Trophoblast cell (in vitro differentiated cells and primary cell): ENCODE data around the gene PRTFDC1.

Experiments
- DNase-seq, 2 donors: peaks; one replicate each; pipeline ENCODE4 v3.0.0-alpha.2; 2016
- H2AFZ ChIP-seq: 2 replicates; pipeline ENCODE4 v1.6.1; 2013; ENCODE audit warnings: low read length, moderate library complexity, mild to moderate bottlenecking; ENCODE audit not compliant: insufficient read depth, poor library complexity
- H2AK5ac ChIP-seq: 2 replicates; pipeline ENCODE4 v1.6.1; 2013; ENCODE audit warnings: mild to moderate bottlenecking, low read length
- H2BK120ac ChIP-seq: 2 replicates; pipeline ENCODE4 v1.6.1; 2013; ENCODE audit warnings: low read length, mild to moderate bottlenecking, moderate library complexity; ENCODE audit not compliant: insufficient read depth, poor library complexity
- H2BK12ac ChIP-seq: 2 replicates; pipeline ENCODE4 v1.6.1; 2013; ENCODE audit warnings: mild to moderate bottlenecking, low read length, moderate library complexity
- H2BK5ac ChIP-seq: 2 replicates; pipeline ENCODE4 v1.6.1; 2013; ENCODE audit warnings: low read length, low read depth, moderate library complexity, mild to moderate bottlenecking; ENCODE audit not compliant: poor library complexity
- H3K14ac ChIP-seq: 2 replicates; pipeline ENCODE4 v1.6.1; 2013; ENCODE audit warnings: mild to moderate bottlenecking, low read length
- H3K18ac ChIP-seq: 2 replicates; pipeline ENCODE4 v1.6.1; 2013; ENCODE audit warnings: mild to moderate bottlenecking, low read length
- H3K23ac ChIP-seq: 2 replicates; pipeline ENCODE4 v1.6.1; 2013; ENCODE audit warnings: low read length
- H3K27ac ChIP-seq: 2 replicates; pipeline ENCODE4 v1.5.1; 2013; ENCODE audit warnings: low read depth, mild to moderate bottlenecking, inconsistent platforms, low read length, moderate library complexity
- H3K27me3 ChIP-seq: 2 replicates; pipeline ENCODE4 v1.6.1; 2013; ENCODE audit warnings: inconsistent platforms, mild to moderate bottlenecking, low read length, moderate library complexity; ENCODE audit not compliant: insufficient read depth
- H3K36me3 ChIP-seq, 2 experiments: 1 replicate in 1 of 2; 2 replicates in 1 of 2; pipeline ENCODE4 v1.6.1; 2013; ENCODE audit warnings: low read length in 2 of 2, mild to moderate bottlenecking in 2 of 2, moderate library complexity in 1 of 2; ENCODE audit not compliant: insufficient read depth in 2 of 2, control insufficient read depth in 1 of 2
- H3K4ac ChIP-seq: 2 replicates; pipeline ENCODE4 v1.6.1; 2013; ENCODE audit warnings: low read depth, mild to moderate bottlenecking, low read length, moderate library complexity
- H3K4me1 ChIP-seq, 2 experiments: 1 replicate in 1 of 2; 2 replicates in 1 of 2; pipeline ENCODE4 v1.6.1; 2013; ENCODE audit warnings: low read length in 2 of 2, mild to moderate bottlenecking in 2 of 2, moderate library complexity in 1 of 2; ENCODE audit not compliant: insufficient read depth in 2 of 2, control insufficient read depth in 1 of 2
- H3K4me2 ChIP-seq: 2 replicates; pipeline ENCODE4 v1.6.1; 2013; ENCODE audit warnings: inconsistent platforms, mild to moderate bottlenecking, low read length, moderate library complexity
- H3K4me3 ChIP-seq: 2 replicates; pipeline ENCODE4 v1.5.1; 2013; ENCODE audit warnings: mild to moderate bottlenecking, low read depth, low read length, inconsistent platforms
- H3K79me1 ChIP-seq: one replicate; pipeline ENCODE4 v1.6.1; 2013; ENCODE audit warnings: low read length
- H3K79me2 ChIP-seq: 2 replicates; pipeline ENCODE4 v1.6.1; 2013; ENCODE audit warnings: low read length, mild to moderate bottlenecking; ENCODE audit not compliant: control insufficient read depth, insufficient read depth, poor library complexity
- H3K9ac ChIP-seq: 2 replicates; pipeline ENCODE4 v1.6.1; 2013; ENCODE audit warnings: mild to moderate bottlenecking, low read length
- H3K9me3 ChIP-seq: 2 replicates; pipeline ENCODE4 v1.6.1; 2013; ENCODE audit warnings: low read depth, mild to moderate bottlenecking, control low read depth, inconsistent platforms, low read length; ENCODE audit not compliant: insufficient read depth
- H4K12ac ChIP-seq: 2 replicates; pipeline ENCODE4 v1.6.1; 2013; ENCODE audit warnings: low read depth, mild to moderate bottlenecking, low read length, moderate library complexity
- H4K8ac ChIP-seq: 2 replicates; pipeline ENCODE4 v1.6.1; 2013; ENCODE audit warnings: low read depth, mild to moderate bottlenecking, low read length, moderate library complexity
- H4K91ac ChIP-seq: one replicate; pipeline ENCODE4 v1.6.1; 2013; ENCODE audit warnings: low read depth, mild to moderate bottlenecking, low read length, moderate library complexity
- WGBS: extraction: QIAGEN DNeasy Blood & Tissue Kit; methylation state at CpG from one replicate; pipeline ENCODE4 v1.1.7; 2013; ENCODE audit warnings: missing lambda C conversion rate; ENCODE audit not compliant: insufficient read length, insufficient coverage; ENCODE audit errors: extremely low coverage; 5-methylcytosine and 5-hydroxymethylcytosine counted together

The PRTFDC1 gene

GRCh38 chr10:24966962-24967481 is 14.6 kb upstream of the PRTFDC1 start:
- no peak overlapping the region for H3K23ac ChIP-seq
- H3K27me3 ChIP-seq = no peaks in the 10 kb centered on the region
- no peak overlapping the region for H3K27ac ChIP-seq
- no peaks in the 10 kb centered on the region for H3K36me3 ChIP-seq
- no peak overlapping the region for H2BK120ac ChIP-seq
- H3K4me2 ChIP-seq = no peak overlapping the region
- no peak overlapping the region for H3K14ac ChIP-seq
- no peak for DNase-seq
- no peak overlapping the region for H2AK5ac ChIP-seq
- no peak overlapping the region for H4K12ac ChIP-seq
- no peaks in the 10 kb centered on the region for H3K4me1 ChIP-seq
- H3K18ac ChIP-seq = no peak overlapping the region
- no peaks in the 10 kb centered on the region for H3K79me2 ChIP-seq
- H3K9ac ChIP-seq = no peak overlapping the region
- WGBS = no CpG with 5 or more reads among the region's 5 CpGs
- H2AFZ ChIP-seq = no peak overlapping the region
- H2BK12ac ChIP-seq = no peak overlapping the region
- no peaks in the 10 kb centered on the region for H3K79me1 ChIP-seq
- H2BK5ac ChIP-seq = no peak overlapping the region
- no peak overlapping the region for H3K4ac ChIP-seq
- H4K8ac ChIP-seq = no peak overlapping the region
- H3K4me3 ChIP-seq = no peak overlapping the region
- H4K91ac ChIP-seq = no peak overlapping the region
- no peaks in the 10 kb centered on the region for H3K9me3 ChIP-seq

- Histone ChIP-seq H2AFZ (no peak overlapping the region), H4K8ac (no peak overlapping the region), H3K18ac (no peak overlapping the region), H3K4me3 (no peak overlapping the region), H3K79me1 (no peaks in the 10 kb centered on the region), H4K12ac (no peak overlapping the region), H3K27ac (no peak overlapping the region), H3K4me1 (no peaks in the 10 kb centered on the region), H2BK12ac (no peak overlapping the region), H2BK5ac (no peak overlapping the region), H3K4me2 (no peak overlapping the region), H2BK120ac (no peak overlapping the region), H2AK5ac (no peak overlapping the region), H3K79me2 (no peaks in the 10 kb centered on the region), H3K27me3 (no peaks in the 10 kb centered on the region), H3K23ac (no peak overlapping the region), H3K4ac (no peak overlapping the region), H4K91ac (no peak overlapping the region), H3K14ac (no peak overlapping the region), H3K9ac (no peak overlapping the region), H3K9me3 (no peaks in the 10 kb centered on the region), H3K36me3 (no peaks in the 10 kb centered on the region)
- DNase-seq = no peak
- no CpG with 5 or more reads among the region's 3 CpGs for WGBS
These were observed 12.6 kb upstream of the PRTFDC1 start for GRCh38 chr10:24965051-24965450.

GRCh38 chr10:24963521-24964041 is 11.2 kb upstream of the PRTFDC1 start:
- no peaks in the 10 kb centered on the region for H3K36me3 ChIP-seq
- no peak overlapping the region for H3K9ac ChIP-seq
- H4K12ac ChIP-seq = no peak overlapping the region
- no peaks in the 10 kb centered on the region for H3K9me3 ChIP-seq
- H3K4me3 ChIP-seq = no peak overlapping the region
- H2AFZ ChIP-seq = no peak overlapping the region
- no peaks in the 10 kb centered on the region for H3K27me3 ChIP-seq
- H3K79me1 ChIP-seq = no peaks in the 10 kb centered on the region
- no peak overlapping the region for H2BK120ac ChIP-seq
- H2BK12ac ChIP-seq = no peak overlapping the region
- no peak overlapping the region for H2AK5ac ChIP-seq
- H3K27ac ChIP-seq = no peak overlapping the region
- H3K14ac ChIP-seq = no peak overlapping the region
- H4K8ac ChIP-seq = no peak overlapping the region
- WGBS = no CpG with 5 or more reads among the region's 5 CpGs
- H4K91ac ChIP-seq = no peak overlapping the region
- H3K4me1 ChIP-seq = no peaks in the 10 kb centered on the region
- DNase-seq = no peak
- no peak overlapping the region for H3K18ac ChIP-seq
- H2BK5ac ChIP-seq = no peak overlapping the region
- H3K79me2 ChIP-seq = no peaks in the 10 kb centered on the region
- no peak overlapping the region for H3K4ac ChIP-seq
- no peak overlapping the region for H3K23ac ChIP-seq
- no peak overlapping the region for H3K4me2 ChIP-seq

GRCh38 chr10:24962995-24963394 is 10.6 kb upstream of the PRTFDC1 start:
- Histone ChIP-seq H3K79me2 (no peaks in the 10 kb centered on the region), H3K36me3 (no peaks in the 10 kb centered on the region), H4K12ac (no peak overlapping the region), H3K27me3 (no peaks in the 10 kb centered on the region), H3K9me3 (no peaks in the 10 kb centered on the region), H3K9ac (no peak overlapping the region), H3K14ac (no peak overlapping the region), H3K4me3 (no peak overlapping the region), H2AFZ (no peak overlapping the region), H2BK120ac (no peak overlapping the region), H4K91ac (no peak overlapping the region), H3K4ac (no peak overlapping the region), H2BK12ac (no peak overlapping the region), H3K4me1 (no peaks in the 10 kb centered on the region), H4K8ac (no peak overlapping the region), H2BK5ac (no peak overlapping the region), H3K18ac (no peak overlapping the region), H2AK5ac (no peak overlapping the region), H3K4me2 (no peak overlapping the region), H3K23ac (no peak overlapping the region), H3K79me1 (no peaks in the 10 kb centered on the region), H3K27ac (no peak overlapping the region)
- peak; percentile 51 to 82 for DNase-seq
- no CpG with 5 or more reads among the region's 3 CpGs for WGBS
